ENCODE results near the gene BACH1.

Gene BACH1

GRCh38 chr21:29359718-29360117 lies 61.0 kb downstream of the BACH1 start:
- no peak for TF ChIP-seq CTCF (IDR thresholded peaks at IDR 0.05)
- no peak overlapping the region for H3K4me3 ChIP-seq (ENCODE audit: low read depth in 1 of 2, low read length in 1 of 2)
- peaks cover 6 to 20% of the 10 kb centered on the region in 2 experiments for H3K4me1 ChIP-seq (ENCODE audit: control insufficient read depth in 1 of 2, insufficient read depth in 1 of 2, low read depth in 1 of 2, low read length in 1 of 2)
- peaks cover 32% of the 10 kb centered on the region for H3K36me3 ChIP-seq
- H3K27ac ChIP-seq: no peak overlapping the region
- no peaks in the 10 kb centered on the region for H3K27me3 ChIP-seq
- no peaks in the 10 kb centered on the region for H3K9me3 ChIP-seq

DNA sequence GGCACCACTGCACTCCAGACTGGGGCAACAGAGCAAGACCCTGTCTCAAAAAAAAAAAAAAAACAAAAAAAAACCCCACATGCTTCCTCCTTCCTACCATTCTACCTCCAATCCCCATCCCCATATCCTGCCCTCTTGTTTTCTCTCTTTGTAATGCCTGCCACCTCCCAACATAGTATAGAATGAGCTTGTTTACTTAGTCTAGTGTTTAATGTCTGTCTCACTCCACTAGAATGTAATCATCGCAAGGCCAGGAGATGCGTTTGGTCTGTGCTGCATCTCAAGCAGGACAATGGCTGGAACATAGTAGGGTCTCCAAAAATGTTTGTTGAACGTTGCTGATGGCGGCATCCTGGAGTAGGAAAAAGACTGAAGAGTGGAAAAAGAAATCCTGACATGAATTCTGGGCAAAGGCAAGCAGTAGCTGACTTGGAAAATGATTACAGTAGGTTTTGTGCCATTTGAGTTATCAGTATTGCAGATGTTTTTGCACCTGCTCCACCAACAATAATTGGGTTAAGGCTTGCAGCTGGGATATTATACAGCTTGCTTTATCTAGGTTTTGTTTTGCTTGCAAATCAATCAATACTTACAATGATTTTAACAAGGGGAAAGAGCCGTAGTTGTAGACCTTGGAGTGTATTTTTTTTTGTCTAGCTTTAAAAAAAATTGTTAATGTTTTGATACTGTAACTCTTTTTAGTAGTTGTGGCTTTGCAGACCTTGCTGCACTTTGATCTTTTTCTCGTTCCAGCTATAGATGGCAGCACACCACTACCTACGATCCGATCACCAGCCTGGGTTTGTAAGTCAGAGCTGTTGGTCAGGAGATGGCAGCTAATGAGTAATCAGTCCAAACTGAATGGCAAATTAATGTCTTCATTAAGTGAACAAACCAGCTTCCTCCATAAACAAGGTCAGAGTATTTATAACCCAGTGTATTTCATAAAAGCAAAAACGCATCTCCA lies 62.4 kb downstream of the BACH1 start:
- H3K27me3 ChIP-seq: no peaks in the 10 kb centered on the region
- no peak for TF ChIP-seq CTCF (IDR thresholded peaks at IDR 0.05)
- peaks cover 36% of the 10 kb centered on the region for H3K36me3 ChIP-seq
- H3K4me1 ChIP-seq (ENCODE audit: control insufficient read depth in 1 of 2, insufficient read depth in 1 of 2, low read depth in 1 of 2, low read length in 1 of 2): peaks cover 6 to 16% of the 10 kb centered on the region in 2 experiments
- H3K4me3 ChIP-seq (ENCODE audit: low read depth in 1 of 2, low read length in 1 of 2): no peak overlapping the region
- no peaks in the 10 kb centered on the region for H3K9me3 ChIP-seq
- no peak overlapping the region for H3K27ac ChIP-seq

DNA sequence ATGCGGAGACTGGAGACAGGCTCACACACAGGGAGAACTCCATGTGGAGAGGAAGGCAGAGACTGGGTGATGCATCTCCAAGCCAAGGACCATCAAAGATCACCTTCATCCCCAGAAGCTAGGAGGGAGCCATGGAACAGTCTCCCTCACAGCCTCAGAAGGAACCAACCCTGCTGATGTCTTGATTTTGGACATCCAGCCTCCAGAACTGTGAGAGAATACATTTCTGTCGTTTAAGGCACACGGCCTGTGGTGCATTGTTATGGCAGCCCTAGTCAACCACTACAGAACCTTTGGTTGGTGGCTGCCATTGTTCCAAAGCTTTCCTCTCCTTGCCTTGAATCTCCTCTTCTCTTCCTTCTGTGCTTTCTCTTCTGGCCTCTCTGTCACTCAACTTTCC lies 64.0 kb downstream of the BACH1 start:
- Histone ChIP-seq H3K27ac (no peak overlapping the region), H3K36me3 (peaks cover 36% of the 10 kb centered on the region), H3K9me3 (no peaks in the 10 kb centered on the region), H3K4me1 (ENCODE audit: control insufficient read depth in 1 of 2, insufficient read depth in 1 of 2, low read depth in 1 of 2, low read length in 1 of 2) (peaks cover 5 to 6% of the 10 kb centered on the region in 2 experiments), H3K4me3 (ENCODE audit: low read depth in 1 of 2, low read length in 1 of 2) (no peak overlapping the region), H3K27me3 (no peaks in the 10 kb centered on the region)
- TF ChIP-seq CTCF (IDR thresholded peaks at IDR 0.05): no peak

- Histone ChIP-seq H3K4me3 (ENCODE audit: low read depth in 1 of 2, low read length in 1 of 2) (no peak overlapping the region), H3K9me3 (no peaks in the 10 kb centered on the region), H3K36me3 (peaks cover 54% of the 10 kb centered on the region), H3K4me1 (ENCODE audit: control insufficient read depth in 1 of 2, insufficient read depth in 1 of 2, low read depth in 1 of 2, low read length in 1 of 2) (no peaks in the 10 kb centered on the region), H3K27ac (no peak overlapping the region), H3K27me3 (no peaks in the 10 kb centered on the region)
- TF ChIP-seq CTCF (IDR thresholded peaks at IDR 0.05): no peak
Measured at GRCh38 chr21:29365661-29366265, 67.0 kb downstream of the BACH1 start.

DNA sequence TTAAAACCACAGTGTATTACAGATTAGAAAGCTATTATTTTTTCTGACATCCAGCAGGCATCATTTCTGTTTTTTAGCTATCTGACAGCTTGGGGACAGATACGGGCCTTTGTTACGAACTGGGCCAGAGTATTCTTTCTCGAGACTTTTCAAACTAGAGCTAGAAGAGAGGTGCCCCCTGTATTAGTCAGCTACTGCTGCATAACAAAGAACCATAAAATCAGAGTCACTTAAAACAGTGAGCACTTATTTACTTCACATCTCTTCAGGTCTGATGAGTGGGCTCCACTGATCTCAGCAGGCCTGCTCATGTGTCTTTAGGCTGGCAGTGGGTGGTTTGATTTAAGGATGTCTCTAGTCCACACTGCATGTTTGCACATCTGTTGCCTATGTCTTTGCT lies 67.8 kb downstream of the BACH1 start:
- H3K4me1 ChIP-seq (ENCODE audit: control insufficient read depth in 1 of 2, insufficient read depth in 1 of 2, low read depth in 1 of 2, low read length in 1 of 2): no peaks in the 10 kb centered on the region
- H3K27me3 ChIP-seq: no peaks in the 10 kb centered on the region
- no peak overlapping the region for H3K27ac ChIP-seq
- no peak overlapping the region for H3K4me3 ChIP-seq (ENCODE audit: low read depth in 1 of 2, low read length in 1 of 2)
- peaks cover 57% of the 10 kb centered on the region for H3K36me3 ChIP-seq
- no peaks in the 10 kb centered on the region for H3K9me3 ChIP-seq
- no peak for TF ChIP-seq CTCF (IDR thresholded peaks at IDR 0.05)

Measured in neutrophil (primary cell).